ENCODE measurements around the gene ZNF197. TPM values are rescaled to one million over a fixed set of nuclear protein-coding genes. Genes with fewer than 3 reads are reported as not detected.
"Not testable (repeated sequence)": the region's sequence is repeated elsewhere in the genome, so short reads cannot be mapped to it uniquely, and the experiment has no call there.

Gene ZNF197
- total and polyA plus RNA-seq, 2 experiments from 2014 or later, result 7.1 to 17.5 TPM

GRCh38 chr3:44661189-44661588, 36.4 kb downstream of the ZNF197 start:
- Histone ChIP-seq H3K36me3 (replicated peaks; ENCODE audit: insufficient read depth, low read depth) (peaks cover 6% of the 10 kb centered on the region), H3K9me3 (ENCODE audit: low read depth) (no peaks in the 10 kb centered on the region)
- 98% methylated on average over 2 of the region's 2 CpGs for WGBS (ENCODE audit: low lambda C conversion rate, missing lambda C conversion rate)

GRCh38 chr3:44665173-44665572, 40.3 kb downstream of the ZNF197 start:
- Histone ChIP-seq H3K4me1 (ENCODE audit: insufficient read depth) (no peaks in the 10 kb centered on the region), H3K27me3 (no peaks in the 10 kb centered on the region), H3K4me3 (no peak overlapping the region), H3K36me3 (replicated peaks; ENCODE audit: insufficient read depth, low read depth) (no peaks in the 10 kb centered on the region), H3K27ac (no peak overlapping the region), H4K20me1 (ENCODE audit: insufficient read depth, poor library complexity, severe bottlenecking) (no peaks in the 10 kb centered on the region), H3K4me2 (no peak overlapping the region), H3K9me3 (ENCODE audit: low read depth) (no peaks in the 10 kb centered on the region), H2AFZ (no peak overlapping the region), H3K79me2 (no peaks in the 10 kb centered on the region), H3K9me2 (replicated peaks; ENCODE audit: insufficient read depth) (no peaks in the 10 kb centered on the region)
- TF ChIP-seq EZH2 (IDR thresholded peaks at IDR 0.05; ENCODE audit: borderline replicate concordance), result no peak
- no peak for TF ChIP-seq EZH2phosphoT487 (IDR thresholded peaks at IDR 0.05; ENCODE audit: low read depth, severe bottlenecking, unreplicated experiment)
- TF ChIP-seq CTCF (IDR thresholded peaks at IDR 0.05; ENCODE audit: poor library complexity), result no peak
- DNase-seq (ENCODE audit: low spot score), result no peak
- 98% methylated on average over 3 of the region's 3 CpGs for WGBS (ENCODE audit: low lambda C conversion rate, missing lambda C conversion rate)

More at GRCh38 chr3:44661189-44661588, 36.4 kb downstream of the ZNF197 start:
- Histone ChIP-seq H3K79me2 (no peaks in the 10 kb centered on the region), H3K4me1 (ENCODE audit: insufficient read depth) (no peaks in the 10 kb centered on the region), H3K4me3 (no peak overlapping the region), H3K4me2 (no peak overlapping the region), H3K9me2 (replicated peaks; ENCODE audit: insufficient read depth) (no peaks in the 10 kb centered on the region), H3K27me3 (no peaks in the 10 kb centered on the region), H3K27ac (no peak overlapping the region), H4K20me1 (ENCODE audit: insufficient read depth, poor library complexity, severe bottlenecking) (no peaks in the 10 kb centered on the region), H2AFZ (no peak overlapping the region)
- TF ChIP-seq CTCF (IDR thresholded peaks at IDR 0.05; ENCODE audit: poor library complexity), result no peak
- TF ChIP-seq EZH2 (IDR thresholded peaks at IDR 0.05; ENCODE audit: borderline replicate concordance), result no peak
- no peak for TF ChIP-seq EZH2phosphoT487 (IDR thresholded peaks at IDR 0.05; ENCODE audit: low read depth, severe bottlenecking, unreplicated experiment)
- DNase-seq (ENCODE audit: low spot score), result no peak

- H3K27me3 ChIP-seq, result no peaks in the 10 kb centered on the region
- no peaks in the 10 kb centered on the region for H4K20me1 ChIP-seq (ENCODE audit: insufficient read depth, poor library complexity, severe bottlenecking)
- no peaks in the 10 kb centered on the region for H3K36me3 ChIP-seq (replicated peaks; ENCODE audit: insufficient read depth, low read depth)
- no peak for TF ChIP-seq EZH2phosphoT487 (IDR thresholded peaks at IDR 0.05; ENCODE audit: low read depth, severe bottlenecking, unreplicated experiment)
- H3K4me1 ChIP-seq (ENCODE audit: insufficient read depth), result no peaks in the 10 kb centered on the region
- H3K9me2 ChIP-seq (replicated peaks; ENCODE audit: insufficient read depth), result no peaks in the 10 kb centered on the region
- H3K79me2 ChIP-seq, result no peaks in the 10 kb centered on the region
- H3K27ac ChIP-seq, result no peak overlapping the region
- no peak for DNase-seq (ENCODE audit: low spot score)
- no peaks in the 10 kb centered on the region for H3K9me3 ChIP-seq (ENCODE audit: low read depth)
- H3K4me2 ChIP-seq, result no peak overlapping the region
- no peak overlapping the region for H2AFZ ChIP-seq
- no peak overlapping the region for H3K4me3 ChIP-seq
- 95% methylated on average over 4 of the region's 4 CpGs for WGBS (ENCODE audit: low lambda C conversion rate, missing lambda C conversion rate)
Measured at GRCh38 chr3:44666346-44666745, 41.5 kb downstream of the ZNF197 start.

GRCh38 chr3:44669760-44670159, 44.9 kb downstream of the ZNF197 start:
- H3K4me2 ChIP-seq, result no peak overlapping the region
- no peak overlapping the region for H3K27ac ChIP-seq
- H3K36me3 ChIP-seq (replicated peaks; ENCODE audit: insufficient read depth, low read depth), result no peaks in the 10 kb centered on the region
- TF ChIP-seq EZH2phosphoT487 (IDR thresholded peaks at IDR 0.05; ENCODE audit: low read depth, severe bottlenecking, unreplicated experiment), result no peak
- no peak for TF ChIP-seq CTCF (IDR thresholded peaks at IDR 0.05; ENCODE audit: poor library complexity)
- TF ChIP-seq EZH2 (IDR thresholded peaks at IDR 0.05; ENCODE audit: borderline replicate concordance), result no peak
- no peaks in the 10 kb centered on the region for H3K4me1 ChIP-seq (ENCODE audit: insufficient read depth)
- H3K79me2 ChIP-seq, result no peaks in the 10 kb centered on the region
- 77% methylated on average over 4 of the region's 6 CpGs for WGBS (ENCODE audit: low lambda C conversion rate, missing lambda C conversion rate)
- H3K9me2 ChIP-seq (replicated peaks; ENCODE audit: insufficient read depth), result no peaks in the 10 kb centered on the region
- no peaks in the 10 kb centered on the region for H3K9me3 ChIP-seq (ENCODE audit: low read depth)
- H4K20me1 ChIP-seq (ENCODE audit: insufficient read depth, poor library complexity, severe bottlenecking), result no peaks in the 10 kb centered on the region
- H3K4me3 ChIP-seq, result no peak overlapping the region
- H3K27me3 ChIP-seq, result no peaks in the 10 kb centered on the region
- no peak overlapping the region for H2AFZ ChIP-seq
- DNase-seq (ENCODE audit: low spot score), result no peak

- H3K4me2 ChIP-seq; H3K9me3 ChIP-seq (ENCODE audit: low read depth); DNase-seq (ENCODE audit: low spot score); H3K27ac ChIP-seq; H3K4me3 ChIP-seq; H3K79me2 ChIP-seq; H3K4me1 ChIP-seq (ENCODE audit: insufficient read depth); H4K20me1 ChIP-seq (ENCODE audit: insufficient read depth, poor library complexity, severe bottlenecking); H2AFZ ChIP-seq; H3K9me2 ChIP-seq (replicated peaks; ENCODE audit: insufficient read depth); H3K36me3 ChIP-seq (replicated peaks; ENCODE audit: insufficient read depth, low read depth); H3K27me3 ChIP-seq: not testable (repeated sequence)
- 93% methylated on average over 8 of the region's 8 CpGs for WGBS (ENCODE audit: low lambda C conversion rate, missing lambda C conversion rate)
Measured at GRCh38 chr3:44673466-44673865, 48.6 kb downstream of the ZNF197 start.
